DMS53 treated with DMSO at 0.1 percent for 48 hours (cell line): Measurements from ENCODE around the gene SLC17A7.
"Not testable (repeated sequence)": the region's sequence is repeated elsewhere in the genome, so short reads cannot be mapped to it uniquely, and the experiment has no call there.

Source experiments
- DNase-seq: peaks from one replicate; lab custom pipeline; 2025; ENCODE audit not compliant: unreplicated experiment; lab: John Stamatoyannopoulos, UW

SLC17A7 gene

DNA sequence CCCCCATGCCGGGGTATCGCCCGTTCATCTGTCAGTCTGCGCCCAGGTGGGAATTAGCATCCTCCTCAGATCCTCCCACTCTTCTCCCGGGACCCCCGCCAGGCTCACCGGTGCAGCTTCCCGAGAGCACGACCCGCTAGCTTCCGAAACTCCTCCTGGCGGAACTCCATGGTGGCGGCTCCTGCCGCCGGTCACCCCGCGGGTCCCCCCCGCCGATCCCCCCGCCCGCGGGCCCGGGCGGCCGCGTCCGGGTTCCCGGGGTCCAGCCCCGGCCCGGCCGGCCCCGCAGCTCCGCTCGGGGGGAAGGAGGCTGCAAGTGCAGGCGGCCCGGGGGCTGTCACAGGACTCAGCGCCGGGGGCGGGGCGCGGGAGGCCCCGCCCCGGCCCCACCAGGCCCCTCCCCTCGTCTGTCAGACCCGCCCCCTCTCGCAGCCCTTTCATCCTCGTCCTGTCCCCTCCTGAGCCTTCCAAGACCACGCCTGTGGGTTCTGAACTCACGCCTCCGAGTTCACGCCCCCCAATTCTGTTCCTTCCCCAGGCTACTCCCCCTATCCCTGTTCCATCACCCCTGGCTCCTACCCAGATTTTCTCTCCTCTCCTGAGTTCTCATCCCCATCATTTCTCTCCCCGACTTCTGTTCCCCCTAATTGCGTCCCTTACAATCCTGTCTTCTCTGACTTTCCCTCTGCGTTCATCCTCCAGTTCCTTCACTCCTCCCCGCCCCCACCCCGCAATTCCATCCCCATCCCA, at the start of gene SLC17A7:
TSS of gene SLC17A7 (minus strand) at position 318 of the 750 bp plus-strand sequence. CDS start at position 170, 148 bp downstream.
- DNase-seq, result no peak

DNA sequence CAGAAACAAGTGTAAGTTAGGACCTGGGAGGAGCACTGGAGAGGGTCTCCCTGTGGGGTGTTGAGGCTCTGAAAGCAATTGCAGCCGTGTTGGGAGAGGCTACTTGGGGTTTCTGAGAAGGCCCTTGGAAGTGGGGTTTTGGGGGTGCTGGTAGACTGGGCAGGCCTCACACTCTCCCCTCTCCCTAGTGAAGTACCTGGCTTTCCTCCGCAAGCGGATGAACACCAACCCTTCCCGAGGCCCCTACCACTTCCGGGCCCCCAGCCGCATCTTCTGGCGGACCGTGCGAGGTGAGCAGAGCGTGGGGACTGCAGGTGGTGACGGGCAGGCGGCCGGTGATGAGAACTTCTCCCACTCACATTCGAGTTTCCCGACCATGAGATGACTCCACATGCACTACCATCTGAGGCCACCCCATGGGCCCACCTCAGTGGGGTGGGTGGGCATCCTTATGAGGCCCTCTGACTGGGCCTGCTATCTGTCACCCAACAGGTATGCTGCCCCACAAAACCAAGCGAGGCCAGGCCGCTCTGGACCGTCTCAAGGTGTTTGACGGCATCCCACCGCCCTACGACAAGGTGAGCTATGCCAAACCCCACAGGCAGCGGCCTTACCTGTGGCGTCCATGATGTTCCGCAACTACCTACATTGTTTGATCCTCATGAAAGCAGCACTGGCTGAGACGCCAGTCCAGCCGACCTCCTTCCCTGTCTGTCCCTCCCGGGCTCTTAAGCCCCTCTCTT, 49.1 kb upstream of the SLC17A7 start:
- DNase-seq, result no peak

DNA sequence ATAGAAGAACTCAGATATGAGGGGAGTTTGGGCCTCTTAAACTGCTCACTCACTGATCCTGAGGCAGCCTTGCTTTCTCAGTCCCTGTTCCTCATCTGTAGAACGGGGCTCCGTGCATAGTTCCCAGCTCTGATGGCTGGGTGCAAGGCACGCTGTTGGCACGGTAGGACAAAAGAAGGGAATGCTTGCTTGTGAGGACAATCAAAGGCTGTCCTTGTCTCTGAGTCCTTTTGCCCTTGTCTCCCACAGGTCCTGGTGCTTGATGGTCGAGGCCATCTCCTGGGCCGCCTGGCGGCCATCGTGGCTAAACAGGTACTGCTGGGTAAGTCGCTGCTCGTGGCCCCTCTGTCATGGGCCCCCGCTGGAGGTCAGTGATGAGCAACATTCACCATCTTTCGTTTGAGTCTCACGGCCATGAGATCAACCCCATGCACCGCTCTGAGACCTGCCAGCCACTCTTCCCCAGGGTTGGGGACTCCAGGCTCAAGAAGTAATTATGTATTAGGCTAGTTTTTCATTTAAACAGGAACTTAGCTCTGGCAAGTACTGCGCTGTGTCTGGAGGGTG, 48.4 kb upstream of the SLC17A7 start:
- no peak for DNase-seq

DNA sequence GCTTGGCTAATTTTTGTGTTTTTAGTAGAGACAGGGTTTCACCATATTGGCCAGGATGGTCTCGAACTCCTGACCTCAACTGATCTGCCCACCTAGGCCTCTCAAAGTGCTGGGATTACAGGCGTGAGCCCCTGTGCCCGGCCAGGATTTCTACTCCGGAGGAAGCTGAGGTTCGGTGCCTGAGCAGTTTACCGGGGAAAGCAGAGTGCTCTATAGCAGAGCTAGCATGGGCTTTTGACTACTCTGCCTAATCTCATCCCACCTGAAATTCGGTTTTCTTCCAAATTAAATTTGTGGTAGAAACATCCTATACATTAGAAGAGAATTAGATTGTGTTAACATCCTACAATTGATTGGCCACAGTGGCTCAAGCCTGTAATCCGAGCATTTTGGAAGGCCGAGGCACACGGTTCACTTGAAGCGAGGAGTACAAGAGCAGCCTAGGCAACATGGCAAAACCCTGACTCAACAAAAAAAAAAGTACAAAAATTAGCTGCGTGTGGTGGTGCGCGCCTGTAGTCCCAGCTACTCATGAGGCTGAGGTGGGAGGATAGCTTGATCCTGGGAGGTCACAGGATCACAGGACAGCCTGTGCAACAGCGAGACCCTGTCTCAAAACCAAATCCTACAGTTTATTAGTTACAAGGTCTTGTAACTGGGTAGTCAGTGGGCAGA, 47.7 kb upstream of the SLC17A7 start:
- no peak for DNase-seq

DNA sequence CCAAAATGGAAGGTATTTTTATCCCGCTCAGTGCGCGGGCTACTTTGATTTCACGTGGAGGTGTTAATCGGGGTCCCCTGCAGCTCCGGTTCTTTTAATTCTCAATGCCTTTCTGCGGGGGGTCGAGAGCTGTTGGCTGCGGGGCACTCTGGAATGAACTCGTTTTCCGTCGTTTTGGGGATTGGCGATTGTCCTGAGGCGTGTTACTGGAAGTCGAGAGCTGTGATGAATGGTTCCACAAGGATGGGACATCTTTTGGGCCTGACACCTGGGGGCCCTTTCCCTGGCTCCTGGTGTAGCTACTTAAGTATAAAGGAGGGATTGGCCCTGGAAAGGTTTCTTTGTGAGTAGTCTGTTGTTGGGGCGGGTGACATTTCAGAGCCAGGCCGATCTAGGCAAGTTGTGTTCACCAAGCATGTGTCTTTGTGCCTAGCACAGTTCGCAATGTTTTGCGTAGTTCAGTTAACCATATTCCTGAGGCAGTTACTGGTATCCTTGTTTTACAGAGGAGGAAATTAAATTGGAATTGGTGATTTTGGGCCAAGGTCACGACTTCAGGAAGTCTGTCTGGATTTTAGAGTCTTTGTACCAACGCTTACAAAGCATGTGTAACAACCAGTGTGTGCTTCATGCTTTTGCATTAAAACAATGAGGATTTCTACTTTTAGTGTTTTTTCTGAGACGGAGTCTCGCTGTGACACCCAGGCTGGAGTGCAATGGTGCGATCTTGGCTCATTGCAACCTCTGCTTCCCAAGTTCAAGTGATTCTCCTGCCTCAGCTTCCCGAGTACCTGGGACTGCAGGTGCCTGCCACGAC, 46.9 kb upstream of the SLC17A7 start:
- DNase-seq, result no peak

DNA sequence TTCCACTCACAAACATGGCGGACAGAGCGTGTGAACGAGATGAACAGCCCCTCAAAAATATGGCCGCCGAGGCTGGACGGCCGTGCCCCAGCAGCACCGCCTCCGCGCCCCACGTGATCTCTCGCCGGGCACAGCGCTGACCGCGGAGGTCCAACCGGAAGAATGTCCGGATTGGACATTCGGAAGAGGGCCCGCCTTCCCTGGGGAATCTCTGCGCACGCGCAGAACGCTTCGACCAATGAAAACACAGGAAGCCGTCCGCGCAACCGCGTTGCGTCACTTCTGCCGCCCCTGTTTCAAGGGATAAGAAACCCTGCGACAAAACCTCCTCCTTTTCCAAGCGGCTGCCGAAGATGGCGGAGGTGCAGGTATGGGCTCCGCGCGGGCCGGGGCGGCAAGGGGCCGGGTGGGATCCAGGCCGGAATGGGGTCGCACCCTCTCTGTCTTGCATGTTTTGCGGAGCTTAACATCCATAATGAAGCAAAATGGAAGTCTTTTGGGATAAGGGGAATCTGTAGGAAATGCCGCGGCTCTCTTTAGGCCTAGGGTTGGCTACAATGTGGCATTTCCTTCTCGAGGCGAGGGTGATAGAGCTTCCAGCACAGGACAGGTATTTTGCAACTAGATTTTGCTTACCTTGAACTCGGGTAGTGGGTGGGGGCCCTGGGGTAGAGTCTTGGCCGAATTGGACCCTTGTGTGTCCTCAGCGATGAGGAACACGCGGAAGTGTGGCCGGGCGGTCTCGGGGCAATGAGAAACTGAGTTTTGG, 46.1 kb upstream of the SLC17A7 start, which contains the start of gene RPL13A:
TSS of gene RPL13A (plus strand) at position 332 of the 769 bp plus-strand sequence. CDS start at position 354, 22 bp downstream.
- peak; percentile 91 for DNase-seq

DNA sequence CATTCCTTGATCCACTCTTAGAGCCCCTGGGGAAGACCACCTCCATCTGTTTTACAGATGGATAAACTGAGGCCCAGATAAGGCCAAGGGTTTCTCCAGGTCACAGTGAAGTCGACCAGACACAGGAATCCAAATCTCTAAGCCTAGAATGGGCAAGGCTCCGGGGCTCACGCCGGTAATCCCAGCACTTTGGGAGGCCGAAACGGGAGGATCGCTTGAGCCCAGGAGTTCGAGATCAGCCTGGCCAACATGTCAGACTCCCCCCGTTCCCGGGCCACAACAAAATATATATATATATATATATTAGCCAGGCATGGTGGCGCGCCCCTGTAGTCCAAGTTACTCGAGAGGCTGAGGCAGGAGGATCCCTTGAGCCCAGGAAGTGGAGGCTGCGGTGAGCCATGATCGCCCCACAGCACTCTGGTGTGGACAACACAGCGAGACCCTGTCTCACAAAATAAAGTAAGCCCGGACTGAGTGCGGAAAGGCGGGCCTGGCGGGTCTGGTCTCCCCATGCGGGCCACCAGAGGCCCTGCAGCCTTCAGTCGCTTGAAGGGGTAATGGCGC, 45.5 kb upstream of the SLC17A7 start:
- DNase-seq, result no peak

DNA sequence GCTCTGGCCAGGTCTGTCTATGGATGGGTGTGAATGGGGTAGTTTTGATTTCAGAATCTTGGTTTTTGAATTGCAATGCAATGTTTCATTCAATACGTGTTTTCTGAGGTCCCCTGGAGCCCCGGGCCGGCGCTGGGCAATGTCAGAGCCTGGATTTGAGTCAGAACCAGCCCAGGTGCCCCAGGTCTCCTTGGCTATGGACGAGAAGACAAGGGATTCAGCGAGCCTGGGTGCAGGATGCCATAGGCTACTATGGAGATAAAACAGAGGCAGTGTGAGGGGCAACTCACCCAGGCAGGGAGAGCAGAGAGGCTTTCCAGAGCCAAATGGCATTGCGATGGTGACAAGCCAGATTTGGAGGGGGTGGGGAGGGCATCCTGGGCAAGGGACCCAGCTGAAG, 44.9 kb upstream of the SLC17A7 start:
- no peak for DNase-seq

DNA sequence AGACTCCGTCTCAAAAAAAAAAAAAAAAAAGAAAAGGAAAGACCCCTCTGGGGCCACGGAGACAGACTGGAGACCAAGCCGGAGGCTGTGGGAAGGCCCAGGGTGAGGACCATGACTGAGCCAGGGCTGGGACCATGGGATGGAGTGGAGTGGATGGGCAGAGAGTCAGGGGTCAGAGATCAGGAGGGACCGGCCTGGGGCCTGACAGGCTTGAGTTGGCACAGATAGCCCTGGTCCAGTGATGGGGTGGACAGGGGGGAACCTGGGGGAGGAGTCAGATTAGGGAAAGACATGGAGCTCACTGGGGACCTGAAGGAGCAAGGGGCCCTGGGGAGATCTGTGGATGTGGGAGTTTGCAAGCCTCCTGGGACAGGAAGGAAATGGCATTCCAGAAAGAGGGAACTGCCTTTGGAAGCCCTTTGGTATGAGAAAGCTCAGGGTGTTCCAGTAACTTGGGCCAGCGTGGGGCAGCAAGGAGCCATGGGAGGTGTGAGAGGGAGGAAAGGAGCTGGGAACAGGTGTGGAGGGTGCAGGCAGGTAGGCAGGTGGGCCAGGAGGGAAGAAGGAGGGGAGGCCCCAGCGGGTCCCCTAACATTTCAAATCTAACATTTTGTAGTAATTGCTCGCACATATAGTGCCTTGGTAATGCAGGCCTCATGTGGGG, 39.8 kb upstream of the SLC17A7 start:
- DNase-seq, result no peak

DNA sequence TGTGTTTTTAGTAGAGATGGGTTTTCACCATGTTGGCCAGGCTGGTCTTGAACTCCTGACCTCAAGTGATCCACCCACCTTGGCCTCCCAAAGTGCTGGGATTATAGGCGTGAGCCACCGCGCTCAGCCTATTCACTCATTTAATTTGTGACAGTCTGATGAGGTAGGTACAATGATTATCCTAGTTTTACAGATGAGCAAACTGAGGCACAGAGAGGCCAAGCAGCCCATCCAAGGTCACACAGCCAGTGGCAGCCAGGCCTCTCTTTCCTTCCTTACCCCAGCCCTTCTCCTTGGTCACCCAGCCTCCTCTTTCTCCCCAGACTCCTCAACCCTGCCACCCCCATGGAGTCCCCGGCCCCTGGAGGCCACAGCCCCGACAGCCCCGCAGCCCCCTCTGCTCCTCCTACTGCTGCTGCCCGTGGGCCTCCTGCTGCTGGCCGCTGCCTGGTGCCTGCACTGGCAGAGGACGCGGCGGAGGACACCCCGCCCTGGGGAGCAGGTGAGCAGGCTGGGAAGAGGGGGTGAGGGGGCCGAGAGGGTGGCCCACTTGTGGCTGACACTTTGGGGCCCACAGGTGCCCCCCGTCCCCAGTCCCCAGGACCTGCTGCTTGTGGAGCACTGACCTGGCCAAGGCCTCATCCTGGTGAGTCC, 38.8 kb upstream of the SLC17A7 start:
- DNase-seq, result no peak

DNA sequence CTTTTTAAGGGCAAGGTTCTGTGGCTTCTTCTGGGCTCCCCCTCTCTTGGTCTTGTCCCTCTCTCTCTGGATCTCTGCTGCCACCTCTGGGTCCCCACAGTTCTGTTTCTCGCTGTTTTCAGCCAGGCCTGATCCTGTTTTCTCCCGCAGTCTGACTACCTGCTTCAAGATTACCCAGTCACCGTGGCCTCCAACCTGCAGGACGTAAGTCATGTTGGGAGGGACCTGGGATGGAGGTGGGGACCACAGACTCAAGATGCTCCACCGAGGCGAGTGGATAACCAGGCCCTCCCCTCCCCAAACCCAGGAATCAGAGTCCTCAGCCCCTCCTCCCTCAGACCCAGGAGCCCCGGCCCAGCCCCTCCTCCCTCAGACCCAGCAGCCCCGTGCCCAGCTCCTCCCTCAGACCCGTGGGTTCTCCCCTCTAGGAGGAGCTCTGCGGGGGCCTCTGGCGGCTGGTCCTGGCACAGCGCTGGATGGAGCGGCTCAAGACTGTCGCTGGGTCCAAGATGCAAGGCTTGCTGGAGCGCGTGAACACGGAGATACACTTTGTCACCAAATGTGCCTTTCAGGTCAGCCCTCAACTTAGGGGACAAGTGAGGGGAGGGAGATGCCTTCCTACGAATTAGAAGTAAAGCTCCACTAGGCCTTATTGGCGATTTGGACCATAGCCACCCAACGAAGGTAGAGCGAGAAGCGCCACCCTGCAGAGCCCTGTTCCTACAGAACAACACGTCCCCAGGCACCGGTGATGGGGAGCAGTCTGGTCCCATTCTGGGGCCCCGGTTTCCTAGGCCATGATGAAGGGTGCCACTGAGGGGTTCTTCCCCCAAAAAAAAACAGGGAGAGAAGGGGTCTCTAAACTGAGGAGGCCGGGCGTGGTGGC, 34.9 kb upstream of the SLC17A7 start:
- peak; percentile 22 for DNase-seq

DNA sequence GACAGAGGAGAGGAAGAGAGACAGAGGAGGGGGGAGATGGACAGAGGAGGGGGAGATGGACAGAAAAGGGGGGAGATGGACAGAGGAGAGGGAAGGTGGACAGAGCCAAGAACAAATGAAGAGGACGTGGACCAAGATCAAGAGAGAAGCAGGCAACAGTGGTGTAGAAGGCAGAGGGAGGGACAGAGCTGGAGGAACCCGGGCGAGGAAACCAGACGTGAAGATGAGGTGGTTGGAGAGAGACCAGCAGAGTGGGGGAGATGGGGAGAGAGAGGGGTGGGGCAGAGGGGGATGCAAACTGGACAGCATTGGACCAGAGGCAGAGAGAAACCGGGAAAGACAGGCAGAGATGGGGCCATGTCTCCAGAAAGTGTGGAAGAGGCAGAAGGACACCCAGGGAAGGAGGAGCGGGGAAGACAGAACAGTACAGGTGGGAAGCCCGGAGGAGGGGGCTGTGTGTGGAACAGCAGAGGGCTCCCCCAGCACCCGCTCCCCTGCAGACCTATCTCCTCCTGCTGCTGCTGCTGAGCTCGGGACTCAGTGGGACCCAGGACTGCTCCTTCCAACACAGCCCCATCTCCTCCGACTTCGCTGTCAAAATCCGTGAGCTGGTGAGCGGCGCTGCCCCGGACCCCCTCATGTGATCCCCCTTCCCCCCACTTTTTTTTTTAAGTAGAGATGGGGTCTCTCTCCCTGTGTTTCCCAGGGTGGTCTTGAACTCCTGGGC, 34.0 kb upstream of the SLC17A7 start:
- no peak for DNase-seq

DNA sequence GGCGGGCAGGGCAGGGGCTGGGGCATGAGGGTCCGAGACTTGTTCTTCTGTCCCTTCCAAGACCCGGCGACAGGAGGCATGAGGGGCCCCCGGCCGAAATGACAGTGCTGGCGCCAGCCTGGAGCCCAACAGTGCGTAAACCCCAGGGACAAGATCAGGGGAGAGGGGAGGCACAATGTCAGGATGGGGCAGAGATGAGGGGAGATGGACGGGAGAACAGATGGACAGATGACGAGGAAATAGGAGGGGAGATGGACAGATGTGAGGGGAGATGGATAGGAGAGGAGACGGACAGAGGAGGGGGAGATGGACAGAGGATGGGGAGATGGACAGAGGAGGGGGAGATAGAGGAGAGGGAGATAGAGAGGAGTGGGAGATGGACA, 33.2 kb upstream of the SLC17A7 start:
- DNase-seq, result no peak

DNA sequence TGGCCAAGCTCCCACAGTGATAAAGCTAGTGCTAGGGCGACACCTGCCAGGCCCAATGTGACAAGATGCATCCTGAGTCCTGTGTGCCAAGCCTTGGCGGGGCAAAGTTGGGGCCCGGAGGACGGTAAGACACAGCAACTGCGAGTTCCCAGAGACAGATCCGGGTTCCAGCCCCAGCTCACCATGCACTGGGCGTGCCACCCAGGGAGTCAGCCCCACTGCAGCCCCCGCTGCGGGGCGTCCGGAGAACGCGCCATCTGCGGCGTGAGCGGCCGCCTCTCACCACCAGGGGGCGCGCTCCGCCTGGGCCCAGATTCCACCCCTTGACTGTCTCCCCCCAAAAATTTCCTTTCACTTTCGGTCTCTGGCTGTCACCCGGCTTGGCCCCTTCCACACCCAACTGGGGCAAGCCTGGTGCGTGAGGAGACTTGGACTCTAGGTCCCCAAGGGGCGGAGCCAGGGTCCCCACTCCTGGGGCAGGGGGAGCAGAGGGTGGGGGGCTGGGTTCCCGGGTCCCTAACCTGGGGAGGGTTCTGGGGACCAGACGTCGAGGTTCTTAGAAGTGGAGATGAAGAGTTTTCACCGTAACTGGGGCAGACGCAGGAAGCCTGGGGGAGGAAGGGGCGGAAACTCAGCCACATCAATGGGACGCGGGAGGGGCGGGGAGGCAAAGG, 32.7 kb upstream of the SLC17A7 start, which contains the start of gene FLT3LG:
TSS of gene FLT3LG (plus strand) at position 348 of the 674 bp plus-strand sequence. CDS start 425 bp downstream, outside the sequence.
- peak; percentile 28 for DNase-seq

DNA sequence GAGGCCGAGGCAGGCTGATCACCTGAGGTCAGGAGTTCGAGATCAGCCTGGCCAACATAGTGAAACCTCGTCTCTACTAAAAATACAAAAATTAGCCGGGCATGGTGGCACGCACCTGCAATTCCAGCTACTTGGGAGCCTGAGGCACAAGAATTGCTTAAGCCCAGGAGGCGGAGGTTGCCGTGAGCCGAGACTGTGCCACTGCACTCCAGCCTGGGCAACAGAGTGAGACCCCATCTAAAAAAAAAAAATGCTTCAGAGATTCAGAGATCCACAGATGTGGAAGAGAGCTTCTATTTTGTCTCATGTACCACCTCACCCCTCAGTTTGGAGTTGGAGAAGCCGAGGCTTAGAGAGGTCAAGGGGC, 32.2 kb upstream of the SLC17A7 start:
- DNase-seq, result not testable (repeated sequence)

DNA sequence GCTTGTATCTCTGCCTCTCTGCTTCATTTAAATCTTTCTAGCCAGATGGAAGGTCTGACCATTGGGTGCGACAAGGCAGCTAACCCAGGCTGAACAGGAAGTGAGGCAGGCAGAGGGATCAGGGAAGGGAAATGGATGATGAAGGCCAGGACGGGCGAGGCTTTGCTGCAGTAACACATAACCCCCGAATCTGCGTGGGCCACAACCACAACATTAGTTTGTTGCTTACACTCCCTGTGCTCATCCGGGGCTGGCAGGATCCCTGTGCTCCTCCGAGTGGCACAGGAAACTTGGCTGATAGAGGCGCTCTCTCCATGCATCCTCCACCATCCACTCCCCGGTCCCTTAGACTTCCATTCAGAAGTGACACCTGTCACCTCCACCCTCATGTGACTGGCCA, 31.6 kb upstream of the SLC17A7 start:
- no peak for DNase-seq
